ENCODE results near the gene DLGAP1.

DLGAP1 gene

DNA sequence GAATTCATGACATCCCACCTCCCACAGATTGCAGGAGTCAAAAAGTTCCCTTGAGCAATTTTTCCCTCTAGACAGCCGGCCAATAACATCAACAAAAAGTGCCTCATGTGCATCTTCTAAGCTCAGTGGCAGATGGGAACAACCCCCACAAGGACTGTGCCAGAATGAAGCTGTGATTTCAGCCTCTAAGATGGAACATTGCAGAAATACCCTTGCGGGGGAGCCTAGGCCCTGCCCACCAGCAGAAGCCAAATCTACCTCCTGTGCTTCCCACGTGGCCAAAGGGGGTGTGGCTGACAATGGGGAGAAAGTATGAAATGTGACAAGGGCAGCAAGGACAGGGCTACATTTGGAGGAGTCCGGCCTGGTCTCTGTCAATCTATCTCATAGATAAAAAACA, 522.8 kb downstream of the DLGAP1 start:
- WGBS, 2 experiments = 64 to 91% methylated on average over 3 to 4 of the region's 4 CpGs
- peaks cover 16% of the 10 kb centered on the region for H3K4me1 ChIP-seq (ENCODE audit: control insufficient read depth, insufficient read depth, low read length)
- no peak overlapping the region for H3K27ac ChIP-seq (ENCODE audit: insufficient read depth, low read depth, low read length, poor library complexity, severe bottlenecking)
- H3K36me3 ChIP-seq (ENCODE audit: control insufficient read depth, insufficient read depth, low read length) = no peaks in the 10 kb centered on the region
- no peaks in the 10 kb centered on the region for H3K9me3 ChIP-seq (ENCODE audit: control insufficient read depth, low read length)
- no peak overlapping the region for H3K4me3 ChIP-seq (ENCODE audit: insufficient read depth, low read depth, low read length)
- no peaks in the 10 kb centered on the region for H3K27me3 ChIP-seq (ENCODE audit: control insufficient read depth, insufficient read depth, low read length, poor library complexity, severe bottlenecking)

DNA sequence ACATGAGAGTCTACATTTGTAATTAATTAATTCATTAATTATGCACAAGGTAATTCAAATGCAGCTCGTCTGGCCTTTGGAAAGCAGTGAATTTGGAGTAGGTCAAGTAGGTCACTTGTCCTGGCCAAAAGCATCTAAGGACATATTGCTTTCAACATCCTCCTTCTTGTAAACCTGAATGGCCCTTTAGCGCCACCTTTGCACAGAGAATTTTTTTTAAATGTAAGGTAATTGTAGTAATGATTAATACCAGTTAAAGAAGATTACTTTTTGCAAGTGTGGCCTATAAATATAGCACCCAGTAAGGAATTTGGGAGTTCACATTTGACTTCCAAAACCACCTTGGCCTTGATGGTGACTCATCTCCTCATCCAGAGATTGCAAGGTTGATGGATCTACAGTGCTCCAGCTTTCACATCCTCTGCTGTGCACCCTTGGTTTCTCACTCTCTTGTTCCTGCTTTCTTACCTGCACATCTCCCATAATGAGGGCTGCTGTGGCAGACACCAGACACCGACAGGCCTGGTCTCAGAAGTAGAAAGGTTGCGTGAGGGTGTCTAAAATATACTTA, 523.5 kb downstream of the DLGAP1 start:
- H3K36me3 ChIP-seq (ENCODE audit: control insufficient read depth, insufficient read depth, low read length) = no peaks in the 10 kb centered on the region
- WGBS, 2 experiments = 96 to 99% methylated on average over 3 to 4 of the region's 4 CpGs
- H3K27ac ChIP-seq (ENCODE audit: insufficient read depth, low read depth, low read length, poor library complexity, severe bottlenecking) = no peak overlapping the region
- no peaks in the 10 kb centered on the region for H3K27me3 ChIP-seq (ENCODE audit: control insufficient read depth, insufficient read depth, low read length, poor library complexity, severe bottlenecking)
- H3K9me3 ChIP-seq (ENCODE audit: control insufficient read depth, low read length) = no peaks in the 10 kb centered on the region
- H3K4me3 ChIP-seq (ENCODE audit: insufficient read depth, low read depth, low read length) = no peak overlapping the region
- H3K4me1 ChIP-seq (ENCODE audit: control insufficient read depth, insufficient read depth, low read length) = peaks cover 16% of the 10 kb centered on the region

DNA sequence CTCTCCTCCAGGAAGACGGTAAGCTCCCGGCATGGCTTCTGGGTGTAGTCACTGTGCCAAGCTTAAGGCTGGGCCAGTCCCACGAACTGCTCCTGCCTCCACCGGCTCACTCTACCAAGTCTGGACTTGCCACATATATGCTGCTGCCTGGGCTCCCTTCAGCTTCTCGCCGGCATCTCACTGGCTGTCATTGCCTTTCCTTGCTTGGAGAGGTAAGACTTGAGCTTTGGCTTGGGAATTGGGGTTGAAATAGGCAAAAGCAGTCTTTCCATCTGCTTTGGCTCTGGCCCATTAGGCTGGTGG, 524.1 kb downstream of the DLGAP1 start:
- Histone ChIP-seq H3K4me3 (ENCODE audit: insufficient read depth, low read depth, low read length) (no peak overlapping the region), H3K36me3 (ENCODE audit: control insufficient read depth, insufficient read depth, low read length) (no peaks in the 10 kb centered on the region), H3K27ac (ENCODE audit: insufficient read depth, low read depth, low read length, poor library complexity, severe bottlenecking) (no peak overlapping the region), H3K9me3 (ENCODE audit: control insufficient read depth, low read length) (no peaks in the 10 kb centered on the region), H3K27me3 (ENCODE audit: control insufficient read depth, insufficient read depth, low read length, poor library complexity, severe bottlenecking) (no peaks in the 10 kb centered on the region), H3K4me1 (ENCODE audit: control insufficient read depth, insufficient read depth, low read length) (peaks cover 16% of the 10 kb centered on the region)
- 92 to 95% methylated on average over 6 of the region's 6 CpGs for WGBS, 2 experiments

DNA sequence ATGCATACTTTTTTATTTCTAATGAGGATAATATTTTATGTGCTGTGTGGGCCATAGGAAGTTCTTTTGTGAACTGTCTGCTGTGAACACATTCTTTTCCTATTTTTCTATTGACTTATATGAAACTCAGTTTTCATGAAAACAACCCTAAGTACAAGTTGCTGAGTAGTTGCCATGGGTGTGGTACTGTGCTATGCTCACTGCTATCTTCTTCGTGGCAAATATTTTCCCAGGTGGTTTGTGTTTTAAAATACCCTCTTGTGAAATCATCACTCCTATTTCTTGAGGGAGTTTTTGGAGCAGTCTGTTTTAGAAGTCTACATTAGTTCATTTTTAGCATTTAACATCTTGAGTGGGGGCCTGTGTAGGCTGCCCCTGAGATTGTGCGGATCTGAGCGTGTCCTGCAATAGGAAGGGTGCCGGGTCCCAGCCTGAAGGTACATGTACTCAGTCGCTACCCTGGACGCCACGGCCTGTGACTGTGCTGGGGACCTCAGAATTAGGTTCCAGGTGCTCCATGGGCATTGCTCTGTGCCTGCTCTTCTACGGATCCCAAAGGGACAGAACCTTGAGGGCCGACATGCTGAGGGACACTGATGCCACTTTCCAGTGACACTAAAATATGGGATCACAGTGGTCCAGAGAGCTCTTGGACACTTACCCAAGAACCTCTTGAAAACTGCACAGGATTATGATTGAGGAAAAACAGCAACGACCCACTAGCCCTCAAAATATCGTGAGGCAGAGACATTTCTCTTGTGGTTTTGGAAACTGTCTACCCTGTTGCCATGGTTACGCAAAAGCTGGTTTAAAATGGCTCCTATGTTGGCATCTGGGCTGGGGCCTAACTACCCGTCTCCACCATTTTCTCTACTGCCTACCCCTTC, 524.7 kb downstream of the DLGAP1 start:
- 94 to 95% methylated on average over 13 of the region's 13 CpGs for WGBS, 2 experiments

DNA sequence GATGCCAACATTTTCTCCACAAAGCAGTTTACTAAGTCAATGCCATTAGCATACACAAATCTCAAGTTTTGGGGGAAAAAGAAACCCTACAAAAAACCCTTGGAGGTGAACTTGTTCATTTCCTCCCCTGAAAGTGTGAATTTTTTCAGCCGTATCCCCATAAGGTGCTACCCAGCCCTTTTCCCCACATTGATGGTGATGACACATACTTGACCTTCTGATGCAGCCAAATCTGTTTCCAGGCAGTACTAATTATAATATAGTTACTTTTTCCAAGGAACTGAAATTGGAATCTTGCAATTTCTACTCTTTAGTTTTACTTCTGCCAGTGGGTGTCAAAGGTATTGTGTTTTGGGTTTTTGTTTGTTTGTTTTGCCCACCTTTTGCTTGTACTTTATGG, 530.7 kb downstream of the DLGAP1 start:
- no peak overlapping the region for H3K4me3 ChIP-seq (ENCODE audit: insufficient read depth, low read depth, low read length)
- no peak overlapping the region for H3K27ac ChIP-seq (ENCODE audit: insufficient read depth, low read depth, low read length, poor library complexity, severe bottlenecking)
- no peaks in the 10 kb centered on the region for H3K4me1 ChIP-seq (ENCODE audit: control insufficient read depth, insufficient read depth, low read length)
- H3K9me3 ChIP-seq (ENCODE audit: control insufficient read depth, low read length) = no peaks in the 10 kb centered on the region
- 100% methylated on average over 1 of the region's 1 CpG for WGBS, 2 experiments
- H3K36me3 ChIP-seq (ENCODE audit: control insufficient read depth, insufficient read depth, low read length) = no peaks in the 10 kb centered on the region
- no peaks in the 10 kb centered on the region for H3K27me3 ChIP-seq (ENCODE audit: control insufficient read depth, insufficient read depth, low read length, poor library complexity, severe bottlenecking)

More for the DNA sequence above, 524.7 kb downstream of the DLGAP1 start:
- Histone ChIP-seq H3K4me1 (ENCODE audit: control insufficient read depth, insufficient read depth, low read length) (peaks cover 16% of the 10 kb centered on the region), H3K9me3 (ENCODE audit: control insufficient read depth, low read length) (no peaks in the 10 kb centered on the region), H3K4me3 (ENCODE audit: insufficient read depth, low read depth, low read length) (no peak overlapping the region), H3K27ac (ENCODE audit: insufficient read depth, low read depth, low read length, poor library complexity, severe bottlenecking) (no peak overlapping the region), H3K36me3 (ENCODE audit: control insufficient read depth, insufficient read depth, low read length) (no peaks in the 10 kb centered on the region), H3K27me3 (ENCODE audit: control insufficient read depth, insufficient read depth, low read length, poor library complexity, severe bottlenecking) (no peaks in the 10 kb centered on the region)

DNA sequence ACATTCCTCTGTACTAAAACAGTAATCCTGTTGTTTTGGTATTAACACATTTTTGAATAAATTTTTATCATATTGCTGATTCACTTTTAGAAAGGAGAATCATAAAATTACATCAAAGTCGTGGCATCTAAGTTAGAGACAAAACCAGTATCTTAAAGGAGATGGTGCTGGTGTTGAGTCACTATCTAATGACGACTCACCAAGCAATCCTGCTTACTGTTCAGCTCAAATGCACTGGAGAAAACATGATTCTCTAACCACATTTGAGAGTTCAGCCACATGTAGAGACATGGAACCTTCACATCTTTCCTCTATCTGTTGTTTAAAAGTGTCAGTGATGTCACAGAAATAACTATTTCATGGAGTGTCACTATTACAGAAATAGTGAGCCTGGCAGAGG, 531.4 kb downstream of the DLGAP1 start:
- WGBS, 2 experiments = 96 to 100% methylated on average over 2 of the region's 2 CpGs
- no peak overlapping the region for H3K27ac ChIP-seq (ENCODE audit: insufficient read depth, low read depth, low read length, poor library complexity, severe bottlenecking)
- no peaks in the 10 kb centered on the region for H3K36me3 ChIP-seq (ENCODE audit: control insufficient read depth, insufficient read depth, low read length)
- H3K9me3 ChIP-seq (ENCODE audit: control insufficient read depth, low read length) = no peaks in the 10 kb centered on the region
- no peaks in the 10 kb centered on the region for H3K27me3 ChIP-seq (ENCODE audit: control insufficient read depth, insufficient read depth, low read length, poor library complexity, severe bottlenecking)
- H3K4me3 ChIP-seq (ENCODE audit: insufficient read depth, low read depth, low read length) = no peak overlapping the region
- no peaks in the 10 kb centered on the region for H3K4me1 ChIP-seq (ENCODE audit: control insufficient read depth, insufficient read depth, low read length)

DNA sequence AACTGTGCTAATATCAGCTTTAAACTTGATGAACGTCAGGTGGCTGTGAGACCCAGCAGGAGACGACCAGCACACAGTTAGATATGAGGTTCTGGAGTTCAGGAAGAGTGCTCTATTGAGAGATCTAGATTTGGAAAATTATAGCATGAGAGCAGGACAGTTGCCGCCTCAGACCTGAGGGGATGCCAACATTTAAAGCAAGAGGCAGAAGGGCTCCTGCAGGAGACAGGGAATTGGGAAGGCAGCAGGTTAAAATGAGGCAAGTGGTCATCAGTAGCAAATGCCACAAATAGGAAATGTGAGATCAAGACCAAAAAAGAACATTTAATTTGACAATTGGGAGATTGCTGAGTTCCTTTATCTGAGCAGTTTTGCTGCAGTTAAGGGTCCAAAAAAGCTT, 533.3 kb downstream of the DLGAP1 start:
- Histone ChIP-seq H3K9me3 (ENCODE audit: control insufficient read depth, low read length) (no peaks in the 10 kb centered on the region), H3K36me3 (ENCODE audit: control insufficient read depth, insufficient read depth, low read length) (no peaks in the 10 kb centered on the region), H3K27ac (ENCODE audit: insufficient read depth, low read depth, low read length, poor library complexity, severe bottlenecking) (no peak overlapping the region), H3K4me1 (ENCODE audit: control insufficient read depth, insufficient read depth, low read length) (no peaks in the 10 kb centered on the region), H3K27me3 (ENCODE audit: control insufficient read depth, insufficient read depth, low read length, poor library complexity, severe bottlenecking) (no peaks in the 10 kb centered on the region), H3K4me3 (ENCODE audit: insufficient read depth, low read depth, low read length) (no peak overlapping the region)
- 87 to 90% methylated on average over 3 of the region's 3 CpGs for WGBS, 2 experiments

DNA sequence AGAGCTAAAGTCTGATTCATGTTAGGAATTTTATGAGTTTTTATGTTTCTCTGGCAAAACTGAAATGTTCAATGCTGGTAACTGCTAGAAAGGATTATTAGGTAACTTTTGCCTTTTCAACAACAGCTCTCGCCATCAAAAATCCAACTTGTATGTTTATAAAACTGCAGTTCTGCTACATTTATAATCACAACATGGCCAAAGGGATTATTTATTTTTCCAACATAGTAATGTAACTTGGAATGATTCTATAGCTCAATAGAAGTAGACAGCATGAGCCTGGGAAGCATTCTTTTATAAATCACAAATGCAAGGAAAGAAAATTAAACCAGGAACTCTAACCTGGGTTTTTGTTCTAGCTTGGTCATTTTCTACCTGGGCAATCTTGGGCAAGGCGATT, 534.3 kb downstream of the DLGAP1 start:
- 88 to 100% methylated on average over 2 of the region's 2 CpGs for WGBS, 2 experiments
- no peaks in the 10 kb centered on the region for H3K9me3 ChIP-seq (ENCODE audit: control insufficient read depth, low read length)
- no peaks in the 10 kb centered on the region for H3K4me1 ChIP-seq (ENCODE audit: control insufficient read depth, insufficient read depth, low read length)
- no peaks in the 10 kb centered on the region for H3K27me3 ChIP-seq (ENCODE audit: control insufficient read depth, insufficient read depth, low read length, poor library complexity, severe bottlenecking)
- H3K27ac ChIP-seq (ENCODE audit: insufficient read depth, low read depth, low read length, poor library complexity, severe bottlenecking) = no peak overlapping the region
- no peaks in the 10 kb centered on the region for H3K36me3 ChIP-seq (ENCODE audit: control insufficient read depth, insufficient read depth, low read length)
- H3K4me3 ChIP-seq (ENCODE audit: insufficient read depth, low read depth, low read length) = no peak overlapping the region

DNA sequence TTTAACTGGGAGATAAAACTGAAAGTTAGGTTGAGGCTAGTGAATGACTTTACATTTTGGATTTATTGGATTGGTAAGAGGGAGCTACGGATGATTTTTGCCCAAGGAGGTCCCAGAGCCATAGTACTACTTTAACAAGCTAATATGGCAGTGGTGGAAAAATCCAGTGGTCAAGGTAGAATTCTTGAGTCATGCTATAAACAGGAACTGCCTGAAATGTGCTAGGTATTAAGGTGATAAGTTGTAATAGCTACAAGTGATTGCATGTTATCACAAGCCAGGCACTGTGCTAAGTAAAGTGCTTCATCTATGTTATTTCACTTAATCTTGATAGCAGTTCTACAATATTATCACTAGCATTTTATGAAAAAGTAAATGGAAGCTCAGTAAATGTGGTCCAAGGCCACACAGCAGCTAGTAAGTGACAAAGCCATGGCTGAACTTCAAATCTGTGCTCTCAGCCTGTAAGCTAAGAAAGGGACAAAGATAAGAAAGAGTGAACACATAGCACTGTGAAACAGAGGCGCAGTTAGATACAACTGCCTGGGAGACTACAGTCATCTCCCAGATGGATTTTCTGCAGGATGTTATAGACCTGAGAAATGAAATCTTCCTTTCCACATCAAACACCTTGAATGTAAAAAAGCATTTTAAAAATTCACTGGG, 535.6 kb downstream of the DLGAP1 start:
- 95 to 100% methylated on average over 2 of the region's 2 CpGs for WGBS, 2 experiments
- no peak overlapping the region for H3K4me3 ChIP-seq (ENCODE audit: insufficient read depth, low read depth, low read length)
- H3K36me3 ChIP-seq (ENCODE audit: control insufficient read depth, insufficient read depth, low read length) = no peaks in the 10 kb centered on the region
- no peak overlapping the region for H3K27ac ChIP-seq (ENCODE audit: insufficient read depth, low read depth, low read length, poor library complexity, severe bottlenecking)
- no peaks in the 10 kb centered on the region for H3K9me3 ChIP-seq (ENCODE audit: control insufficient read depth, low read length)
- H3K4me1 ChIP-seq (ENCODE audit: control insufficient read depth, insufficient read depth, low read length) = no peaks in the 10 kb centered on the region
- H3K27me3 ChIP-seq (ENCODE audit: control insufficient read depth, insufficient read depth, low read length, poor library complexity, severe bottlenecking) = no peaks in the 10 kb centered on the region

DNA sequence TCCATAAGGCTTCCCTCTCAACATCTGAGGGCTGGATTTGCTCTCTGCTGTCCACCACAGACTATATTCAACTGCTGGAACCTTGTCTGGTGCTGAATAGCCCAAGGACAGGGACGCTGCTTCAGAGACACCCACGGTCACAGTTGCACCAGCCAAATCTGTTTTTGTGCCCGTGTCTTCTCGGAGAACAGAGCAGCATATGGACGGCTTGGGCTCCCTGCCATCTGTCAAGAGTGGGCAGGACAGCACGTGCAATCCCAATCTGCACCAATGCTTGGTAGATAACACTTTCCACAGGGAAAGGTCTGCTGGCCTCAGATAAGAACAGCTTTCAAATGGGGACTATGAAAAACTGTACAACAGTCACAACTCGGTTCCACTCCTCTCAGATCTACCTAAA, 539.0 kb downstream of the DLGAP1 start:
- H3K4me3 ChIP-seq (ENCODE audit: insufficient read depth, low read depth, low read length) = no peak overlapping the region
- WGBS, 2 experiments = 92 to 95% methylated on average over 7 of the region's 7 CpGs
- no peaks in the 10 kb centered on the region for H3K36me3 ChIP-seq (ENCODE audit: control insufficient read depth, insufficient read depth, low read length)
- no peaks in the 10 kb centered on the region for H3K27me3 ChIP-seq (ENCODE audit: control insufficient read depth, insufficient read depth, low read length, poor library complexity, severe bottlenecking)
- no peak overlapping the region for H3K27ac ChIP-seq (ENCODE audit: insufficient read depth, low read depth, low read length, poor library complexity, severe bottlenecking)
- H3K9me3 ChIP-seq (ENCODE audit: control insufficient read depth, low read length) = no peaks in the 10 kb centered on the region
- no peaks in the 10 kb centered on the region for H3K4me1 ChIP-seq (ENCODE audit: control insufficient read depth, insufficient read depth, low read length)
